ENCODE measurements around the gene CSKMT.
"Not testable (repeated sequence)": the region's sequence is repeated elsewhere in the genome, so short reads cannot be mapped to it uniquely, and the experiment has no call there.

CSKMT gene

GRCh38 chr11:62688491-62688890, 23.4 kb downstream of the CSKMT start:
- DNase-seq (ENCODE audit: low read depth in 2 of 2), result no peak

- DNase-seq (ENCODE audit: low read depth in 2 of 2), result no peak
Measured at GRCh38 chr11:62689421-62690183, 24.5 kb downstream of the CSKMT start, which contains the start of gene LRRN4CL. Gene LRRN4CL, minus strand, starts transcription at chr11:62689530. Its CDS starts 1,022 bp downstream, at chr11:62688508.

DNA sequence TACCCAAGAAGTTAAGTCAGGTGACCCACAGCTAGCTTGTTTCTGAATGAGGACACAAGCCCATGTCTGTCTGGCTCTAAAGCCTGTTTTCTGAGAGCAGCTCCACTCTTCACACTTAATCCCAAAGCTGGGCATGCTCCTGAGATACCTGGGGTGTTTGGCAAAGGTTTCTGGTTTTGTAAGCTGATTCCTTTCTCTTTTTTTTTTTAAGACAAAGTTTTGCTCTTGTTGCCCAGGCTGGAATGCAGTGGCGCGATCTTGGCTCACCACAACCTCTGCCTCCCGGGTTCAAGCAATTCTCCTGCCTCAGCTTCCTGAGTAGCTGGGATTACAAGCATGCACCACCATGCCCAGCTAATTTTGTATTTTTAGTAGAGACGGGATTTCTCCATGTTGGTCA, 28.5 kb downstream of the CSKMT start:
- DNase-seq (ENCODE audit: low read depth in 2 of 2), result not testable (repeated sequence)

DNA sequence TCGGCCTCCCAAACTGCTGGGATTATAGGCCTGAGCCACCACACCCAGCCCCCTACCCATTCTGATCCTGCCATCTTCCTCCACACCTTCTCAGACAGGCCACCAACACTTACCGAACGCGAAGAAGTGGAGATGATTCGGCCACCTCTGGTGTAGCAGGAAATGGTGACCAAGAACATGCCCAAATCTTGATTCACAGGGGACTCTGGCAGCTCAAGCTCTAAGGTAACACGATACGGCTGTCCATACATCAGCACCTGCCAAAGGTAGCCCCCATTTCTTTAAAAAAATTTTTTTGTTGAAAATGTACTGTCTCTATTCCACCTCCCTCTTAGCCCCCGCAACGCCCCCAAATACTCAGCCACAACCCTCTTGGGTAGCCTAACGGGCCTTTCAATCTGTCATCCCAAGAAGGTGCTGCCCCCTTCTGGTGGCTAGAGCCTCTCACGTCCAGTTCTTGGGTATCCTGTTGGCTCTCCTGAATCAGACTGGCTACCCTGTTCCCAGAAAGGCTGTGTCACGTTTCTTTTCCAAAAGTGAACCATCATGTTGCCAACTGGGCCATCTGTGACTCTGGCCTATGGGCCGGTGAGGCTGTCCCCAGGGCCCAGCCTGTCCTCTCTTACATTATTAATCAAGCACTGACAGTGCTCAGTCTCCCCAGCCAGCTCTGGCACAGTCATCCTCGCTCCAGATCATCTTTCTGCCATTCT, 29.5 kb downstream of the CSKMT start:
- peak; percentile 55 to 69 for DNase-seq (ENCODE audit: low read depth in 2 of 2)

GRCh38 chr11:62702246-62702645, 37.1 kb downstream of the CSKMT start:
- DNase-seq (ENCODE audit: low read depth in 2 of 2), result no peak

DNA sequence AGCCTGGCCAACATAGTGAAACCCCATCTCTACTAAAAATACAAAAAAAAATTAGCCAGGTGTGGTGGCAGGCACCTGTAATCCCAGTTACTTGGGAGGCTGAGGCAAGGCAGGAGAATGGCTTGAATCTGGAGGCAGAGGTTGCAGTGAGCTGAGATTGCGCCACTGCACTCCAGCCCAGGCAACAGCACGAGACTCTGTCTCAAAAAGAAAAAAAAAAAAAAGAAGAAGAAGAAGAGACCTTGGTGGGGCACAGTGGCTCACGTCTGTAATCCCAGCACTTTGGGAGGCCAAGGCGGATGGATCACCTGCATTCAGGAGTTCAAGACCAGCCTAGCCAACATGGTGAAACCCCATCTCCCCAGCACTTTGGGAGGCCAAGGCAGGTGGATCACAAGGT, 38.8 kb downstream of the CSKMT start:
- not testable (repeated sequence) for DNase-seq (ENCODE audit: low read depth in 2 of 2)

- DNase-seq (ENCODE audit: low read depth in 2 of 2), result no peak
Measured at GRCh38 chr11:62705413-62705812, 40.3 kb downstream of the CSKMT start.

- DNase-seq (ENCODE audit: low read depth in 2 of 2), result peak; percentile 84 to 92
Measured at GRCh38 chr11:62705880-62706849, 41.1 kb downstream of the CSKMT start.

DNA sequence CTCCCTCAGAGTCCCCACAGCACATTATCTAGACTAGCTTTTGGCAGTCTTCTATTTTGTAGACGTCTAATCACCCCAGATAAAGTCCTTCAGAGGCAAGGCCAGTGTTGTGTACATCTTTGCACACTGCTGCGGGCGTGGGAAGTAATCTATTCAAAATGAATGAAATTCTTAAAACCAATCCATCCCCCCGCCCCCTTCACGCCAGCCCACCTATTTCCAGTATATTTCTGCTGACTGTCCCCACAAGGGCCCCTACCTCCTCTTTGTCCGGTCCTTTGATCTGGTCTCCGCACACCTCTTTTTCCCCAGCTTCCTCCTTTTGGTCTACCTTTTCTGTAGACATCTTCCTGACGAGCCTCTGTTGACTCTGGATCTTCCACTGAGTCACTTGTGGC, 41.7 kb downstream of the CSKMT start:
- no peak for DNase-seq (ENCODE audit: low read depth in 2 of 2)

GRCh38 chr11:62707277-62707861, 42.3 kb downstream of the CSKMT start, which contains the start of the genes BSCL2 and GNG3:
Gene BSCL2, minus strand, starts transcription at chr11:62707424. Its CDS starts 229 bp downstream, at chr11:62707195.
Gene GNG3, plus strand, starts transcription at chr11:62707676. Its CDS starts 620 bp downstream, at chr11:62708296.
- DNase-seq (ENCODE audit: low read depth in 2 of 2), result no peak

DNA sequence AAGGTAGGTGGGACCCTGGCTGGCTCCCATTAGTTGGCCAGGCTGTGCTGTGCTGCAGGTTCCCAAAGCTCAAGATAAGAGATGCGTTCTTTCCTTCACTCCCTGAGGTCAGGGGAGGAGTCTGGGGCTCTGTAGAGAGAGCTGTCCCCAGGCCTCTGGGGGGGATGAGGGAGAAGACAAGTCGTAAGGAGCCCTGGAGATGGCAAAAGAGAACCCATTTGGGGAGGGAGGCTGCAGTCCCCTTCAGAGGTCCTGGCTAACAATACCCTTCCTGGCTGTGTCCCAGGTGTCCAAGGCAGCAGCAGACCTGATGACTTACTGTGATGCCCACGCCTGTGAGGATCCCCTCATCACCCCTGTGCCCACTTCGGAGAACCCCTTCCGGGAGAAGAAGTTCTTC, 43.3 kb downstream of the CSKMT start:
- DNase-seq (ENCODE audit: low read depth in 2 of 2), result no peak

DNA sequence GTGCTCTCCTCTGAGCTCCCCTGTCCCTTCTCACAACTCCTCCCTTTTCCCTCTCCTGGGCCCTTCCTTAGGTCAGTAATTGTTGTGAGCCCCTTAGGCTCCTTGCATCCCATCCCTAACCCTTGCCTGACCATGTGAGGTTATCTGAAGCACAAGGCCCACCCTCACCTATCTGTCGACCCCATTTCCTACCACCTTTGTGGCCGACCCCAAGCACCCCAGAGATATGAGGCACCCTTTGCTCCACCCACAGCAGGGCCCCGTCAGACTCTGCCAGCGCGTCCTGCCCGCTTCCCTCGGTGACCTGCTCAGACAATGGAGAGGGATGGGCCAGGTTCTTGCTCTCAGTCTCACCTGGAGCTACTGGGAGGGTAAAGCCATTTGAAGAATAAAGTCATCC, 43.7 kb downstream of the CSKMT start:
- peak in 1 of 2 donors; percentile 32 for DNase-seq (ENCODE audit: low read depth in 2 of 2)

DNA sequence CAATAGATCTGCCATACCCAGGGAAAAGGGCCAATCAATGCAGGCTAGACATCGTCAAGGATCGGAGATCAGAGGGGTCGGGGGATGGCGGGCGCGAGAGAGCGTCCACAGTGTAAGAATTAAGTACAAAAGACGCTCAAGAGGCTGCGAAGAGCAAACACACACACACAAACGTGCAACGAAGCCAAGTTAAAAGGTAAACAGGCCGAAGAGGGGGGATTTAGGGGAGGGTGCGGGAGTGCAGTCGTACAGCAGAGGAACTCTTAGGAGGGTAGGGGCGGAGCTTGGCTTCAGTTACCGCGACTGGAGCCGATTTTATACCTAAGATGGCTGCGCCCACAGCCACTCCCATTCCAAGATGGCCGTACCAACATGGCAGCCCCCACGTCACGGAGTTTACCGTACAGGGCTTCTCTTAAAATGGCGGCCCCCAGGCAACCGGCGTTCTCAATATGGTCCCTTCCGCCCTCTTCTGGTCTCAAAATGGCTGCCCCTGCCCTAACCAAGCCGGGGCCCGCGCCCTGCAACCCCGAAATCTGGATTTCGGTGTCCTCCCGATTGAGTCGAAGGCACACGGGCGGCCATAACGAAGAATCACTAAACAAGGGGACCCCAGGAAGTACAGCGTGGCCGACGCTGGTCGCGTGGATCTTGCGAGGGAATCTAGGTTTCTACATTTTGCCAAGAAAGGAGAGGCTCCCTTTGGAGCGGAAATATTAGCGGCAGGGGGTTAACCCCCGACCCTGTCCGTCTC, 44.3 kb downstream of the CSKMT start:
- DNase-seq (ENCODE audit: low read depth in 2 of 2), result peak; percentile 94

GRCh38 chr11:62710001-62710345, 44.9 kb downstream of the CSKMT start:
- DNase-seq (ENCODE audit: low read depth in 2 of 2), result no peak

- no peak for DNase-seq (ENCODE audit: low read depth in 2 of 2)
Measured at GRCh38 chr11:62712276-62712812, 47.2 kb downstream of the CSKMT start.

GRCh38 chr11:62712861-62713260, 47.7 kb downstream of the CSKMT start:
- no peak for DNase-seq (ENCODE audit: low read depth in 2 of 2)

- no peak for DNase-seq (ENCODE audit: low read depth in 2 of 2)
Measured at GRCh38 chr11:62713343-62713742, 48.2 kb downstream of the CSKMT start.

- DNase-seq (ENCODE audit: low read depth in 2 of 2), result no peak
Measured at GRCh38 chr11:62715150-62716130, 50.3 kb downstream of the CSKMT start.

DNA sequence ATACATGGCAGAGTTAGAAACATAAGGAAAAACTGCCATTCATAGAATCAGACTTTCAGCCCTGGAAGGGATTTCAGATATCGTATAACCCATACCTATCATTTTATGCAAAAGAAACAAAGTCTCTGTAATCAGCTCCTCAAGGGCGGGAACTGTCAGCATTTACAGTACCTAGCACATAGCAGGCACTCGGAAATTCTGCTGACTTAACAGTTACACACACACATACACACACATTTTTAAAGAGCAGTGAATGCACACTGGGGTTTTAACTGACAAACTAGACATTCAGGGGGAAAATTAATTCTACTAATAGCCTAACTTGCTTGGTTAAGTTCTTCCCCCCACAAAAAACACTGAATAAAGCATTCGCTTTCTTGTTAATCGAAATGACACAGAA, 51.1 kb downstream of the CSKMT start:
- no peak for DNase-seq (ENCODE audit: low read depth in 2 of 2)

All from stimulated activated CD4-positive, alpha-beta T cell treated with anti-CD3 and anti-CD28 coated beads, Interleukin-15, amount 100 ng/mL, for 48 hours (primary cell).